Bronchial epithelial cell (primary cell): ENCODE data around the gene UTP11. TPM values are rescaled to one million over a fixed set of nuclear protein-coding genes. Genes with fewer than 3 reads are reported as not detected.
A peak's percentile ranks its signal among the peaks of the same experiment; 100 is the strongest.

Experiments used
- DNase-seq: peaks from one replicate; pipeline ENCODE4 v3.0.0-alpha.2; 2010; ENCODE audit warnings: low read depth
- FAIRE-seq: peaks from 2 replicates; lab custom pipeline; 2011; peaks lifted over from hg19 to GRCh38; lab: Jason Lieb, UNC
- H3K27me3 ChIP-seq: 2 replicates; pipeline ENCODE4 v1.5.1; 2011; ENCODE audit warnings: low read length; ENCODE audit not compliant: control insufficient read depth, insufficient read depth
- H3K36me3 ChIP-seq: 2 replicates; pipeline ENCODE4 v1.5.1; 2011; ENCODE audit warnings: low read length; ENCODE audit not compliant: control insufficient read depth, insufficient read depth
- H3K4me3 ChIP-seq: 2 replicates; pipeline ENCODE4 v1.5.1; 2011; ENCODE audit warnings: mild to moderate bottlenecking, low read depth, low read length, control low read depth
- CTCF ChIP-seq: IDR thresholded peaks from 2 replicates; pipeline ENCODE4 v1.5.1; 2011; ENCODE audit warnings: mild to moderate bottlenecking, moderate library complexity, low read length, control low read depth, inconsistent platforms; ENCODE audit not compliant: insufficient read depth, severe bottlenecking
- total RNA-seq: library from RNA; depleted of rRNA; stranded (reverse); fragments of >200 nt; gene quantifications from 2 replicates; pipeline ENCODE4 v1.2.1, GENCODE V29; 2014

The UTP11 gene
- total RNA-seq, 1 donor from 2014 or later, result 20.5 TPM

- DNase-seq (no peak), FAIRE-seq (no peak)
- Histone ChIP-seq H3K4me3 (no peak overlapping the region), H3K27me3 (no peaks in the 10 kb centered on the region), H3K36me3 (no peaks in the 10 kb centered on the region)
- no peak for TF ChIP-seq CTCF
Observed at GRCh38 chr1:38063616-38064015, 51.1 kb downstream of the UTP11 start.

GRCh38 chr1:38064197-38064903 is 51.8 kb downstream of the UTP11 start:
- Histone ChIP-seq H3K4me3 (no peak overlapping the region), H3K36me3 (no peaks in the 10 kb centered on the region), H3K27me3 (no peaks in the 10 kb centered on the region)
- DNase-seq (peak; percentile 82), FAIRE-seq (no peak)
- TF ChIP-seq CTCF, result no peak

- no peaks in the 10 kb centered on the region for H3K36me3 ChIP-seq
- H3K4me3 ChIP-seq, result no peak overlapping the region
- DNase-seq, result no peak
- no peak for TF ChIP-seq CTCF
- no peak for FAIRE-seq
- no peaks in the 10 kb centered on the region for H3K27me3 ChIP-seq
Observed at GRCh38 chr1:38068220-38068979, 55.9 kb downstream of the UTP11 start.

- H3K27me3 ChIP-seq, result no peaks in the 10 kb centered on the region
- DNase-seq, result no peak
- TF ChIP-seq CTCF, result no peak
- FAIRE-seq, result no peak
- no peaks in the 10 kb centered on the region for H3K36me3 ChIP-seq
- no peak overlapping the region for H3K4me3 ChIP-seq
Observed at GRCh38 chr1:38068980-38069340, 56.4 kb downstream of the UTP11 start.

- H3K4me3 ChIP-seq, result no peak overlapping the region
- peak; percentile 43 for FAIRE-seq
- H3K36me3 ChIP-seq, result no peaks in the 10 kb centered on the region
- TF ChIP-seq CTCF, result peak; percentile 51
- no peaks in the 10 kb centered on the region for H3K27me3 ChIP-seq
- peak; percentile 59 for DNase-seq
Observed at GRCh38 chr1:38071312-38072256, 59.0 kb downstream of the UTP11 start.
